ENCODE results near the gene PPP1R9B.

The PPP1R9B gene

DNA sequence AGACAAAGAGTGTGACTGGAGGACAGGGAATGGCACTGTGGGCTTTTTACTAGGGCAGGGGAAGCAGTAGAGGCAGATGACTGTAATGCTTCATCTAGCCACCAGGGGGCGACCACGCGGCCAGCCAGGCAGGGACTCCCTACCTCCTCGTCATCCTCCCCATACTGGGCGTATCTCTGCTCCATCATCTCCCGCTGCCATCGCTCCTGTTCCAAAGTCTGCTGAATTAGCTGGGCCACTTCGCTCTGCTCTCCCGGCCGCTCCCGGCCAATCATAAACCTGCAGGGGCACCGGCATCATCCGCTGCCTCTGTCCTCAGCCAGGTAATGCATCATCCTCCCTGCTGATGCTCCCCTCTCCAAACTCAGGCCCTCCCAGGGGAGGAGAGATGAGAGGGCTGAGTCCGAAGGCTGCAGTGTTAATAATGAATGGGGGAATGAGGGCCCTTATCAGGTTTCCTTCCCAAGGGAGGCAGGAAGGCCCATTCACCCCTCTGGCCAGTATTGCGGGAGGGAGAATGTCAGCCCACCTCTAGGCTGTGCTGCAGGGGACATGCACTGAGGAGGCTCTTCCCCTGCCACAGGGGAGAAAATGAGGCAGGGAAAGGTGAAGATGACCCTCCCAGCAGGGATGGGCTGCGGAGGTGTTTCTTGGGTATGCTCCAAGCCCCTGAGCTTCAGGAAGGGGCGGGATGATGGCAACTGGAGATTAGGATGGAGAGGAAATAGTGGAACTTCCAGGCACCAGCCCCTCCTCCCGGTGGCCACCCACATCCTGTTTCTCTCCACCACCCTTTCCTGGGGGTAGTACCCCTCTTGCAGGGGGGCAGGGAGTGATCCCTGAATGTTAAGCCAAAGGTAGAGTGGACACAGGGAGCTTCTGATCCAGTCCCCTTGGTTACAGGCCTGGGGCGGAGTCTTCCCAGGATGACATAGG is 10.3 kb downstream of the PPP1R9B start:
- peak; percentile 59 for DNase-seq

DNA sequence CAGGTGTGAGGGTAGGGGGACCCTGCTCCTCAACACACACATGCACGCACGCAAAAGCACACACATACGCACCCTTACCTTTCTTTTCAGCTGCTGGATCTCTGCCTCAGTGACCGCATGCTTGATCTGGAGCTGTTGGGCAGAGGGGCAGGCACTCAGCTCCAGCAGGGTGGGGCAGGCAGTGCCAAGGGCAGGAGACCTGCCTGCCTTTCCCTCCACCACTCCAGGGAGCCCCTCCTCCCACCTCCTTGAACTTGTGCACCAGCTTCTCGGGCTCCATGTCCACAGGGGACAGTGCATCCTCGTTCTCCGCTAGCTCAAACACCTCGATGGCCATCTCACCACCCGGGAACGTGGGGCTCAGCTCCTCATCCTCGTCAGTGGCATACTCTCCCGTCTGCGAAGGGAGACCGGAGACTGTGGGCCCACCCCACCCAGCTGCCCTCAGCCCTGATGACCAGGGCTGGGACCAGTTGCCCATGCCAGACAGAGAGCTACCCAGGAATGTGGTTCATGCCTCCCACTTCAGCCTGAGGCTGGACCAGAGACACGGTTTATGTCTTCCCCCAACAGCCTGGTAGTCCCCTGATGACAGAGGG is 11.2 kb downstream of the PPP1R9B start:
- no peak for DNase-seq

DNA sequence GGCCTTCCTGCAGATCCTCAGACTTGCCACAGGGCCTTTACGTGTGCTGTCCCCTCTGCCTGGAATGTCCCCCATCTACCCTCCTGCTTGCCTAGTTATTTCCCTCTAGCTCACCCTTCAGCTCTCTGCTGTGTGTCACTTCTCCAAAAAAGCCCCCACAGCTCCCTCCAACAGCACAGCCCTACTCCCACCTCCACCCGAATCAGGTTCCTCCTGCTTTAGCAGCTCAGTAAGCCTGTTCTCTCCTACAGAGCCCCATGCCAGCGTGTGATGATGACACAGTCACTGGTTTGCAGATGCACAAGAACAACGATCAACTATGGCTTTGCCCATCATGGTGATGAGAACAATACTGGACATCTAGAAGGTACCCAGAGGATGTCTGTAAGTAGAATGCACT is 13.4 kb downstream of the PPP1R9B start:
- DNase-seq, result no peak

DNA sequence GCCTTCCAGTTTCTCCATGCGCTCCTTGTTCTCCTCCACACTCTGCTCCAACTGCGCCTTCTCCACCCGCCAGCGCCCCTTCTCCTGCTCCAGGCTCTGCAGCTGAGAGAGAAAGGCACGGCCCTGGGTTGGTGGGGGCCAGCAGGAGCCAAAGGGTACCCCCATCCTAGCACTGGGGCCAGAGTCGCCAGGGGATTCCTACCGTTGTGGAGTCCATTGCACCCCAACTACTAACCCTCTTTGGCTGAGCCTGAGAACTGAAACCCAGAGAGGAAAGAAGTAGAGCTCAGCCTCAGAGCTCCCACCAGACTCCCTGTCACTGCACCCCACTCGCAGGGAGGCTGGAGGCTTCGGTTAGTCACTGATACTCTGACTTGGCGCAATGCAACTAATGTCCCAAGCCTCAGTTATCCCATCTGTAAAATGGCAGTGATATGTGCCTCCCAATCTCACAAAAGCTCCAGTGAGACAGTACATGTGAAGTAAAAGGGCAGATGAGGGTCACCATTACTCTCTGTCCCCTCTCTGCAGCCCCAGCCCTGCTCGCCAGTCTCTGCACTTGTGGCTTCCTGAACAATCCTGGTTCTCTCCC is 14.3 kb downstream of the PPP1R9B start:
- DNase-seq, result no peak

DNA sequence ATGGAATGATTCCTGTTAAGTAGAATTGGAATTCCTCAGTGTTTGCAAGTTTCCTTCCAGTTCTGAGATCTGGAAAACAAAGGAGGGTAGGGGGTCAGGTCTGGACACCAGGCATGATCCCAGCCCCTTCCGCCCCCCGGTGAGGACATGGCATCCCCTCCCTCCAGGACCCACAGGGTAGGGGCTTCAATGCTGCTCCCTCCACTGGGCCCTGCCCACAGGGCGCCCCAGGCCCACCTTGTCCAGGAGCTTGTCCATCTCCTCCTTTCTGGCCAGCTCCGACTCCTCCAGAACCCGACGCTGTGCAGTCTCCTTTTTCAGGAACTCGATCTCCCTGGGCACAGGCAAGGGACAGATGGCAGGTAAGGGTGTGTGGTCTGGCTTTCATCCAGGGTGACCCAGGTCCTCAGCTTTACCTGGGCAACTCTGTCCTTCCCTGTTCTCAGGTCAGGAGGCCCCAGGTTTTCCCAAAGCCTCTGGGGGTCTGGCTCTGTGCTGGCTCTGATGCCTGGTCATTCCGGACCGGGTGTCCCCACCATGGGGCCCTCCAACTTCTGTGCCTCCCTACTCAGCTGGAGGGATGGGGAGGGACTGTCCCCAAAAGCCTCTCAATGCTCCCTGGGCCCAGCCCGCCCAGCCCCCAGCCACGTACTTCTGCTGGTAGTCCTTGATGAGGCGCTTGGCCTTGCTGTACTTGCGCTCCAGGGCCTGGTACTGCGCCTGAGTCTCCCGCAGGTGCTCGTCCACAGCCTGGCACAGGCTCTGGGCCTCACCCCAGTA is 15.0 kb downstream of the PPP1R9B start:
- no peak for DNase-seq

DNA sequence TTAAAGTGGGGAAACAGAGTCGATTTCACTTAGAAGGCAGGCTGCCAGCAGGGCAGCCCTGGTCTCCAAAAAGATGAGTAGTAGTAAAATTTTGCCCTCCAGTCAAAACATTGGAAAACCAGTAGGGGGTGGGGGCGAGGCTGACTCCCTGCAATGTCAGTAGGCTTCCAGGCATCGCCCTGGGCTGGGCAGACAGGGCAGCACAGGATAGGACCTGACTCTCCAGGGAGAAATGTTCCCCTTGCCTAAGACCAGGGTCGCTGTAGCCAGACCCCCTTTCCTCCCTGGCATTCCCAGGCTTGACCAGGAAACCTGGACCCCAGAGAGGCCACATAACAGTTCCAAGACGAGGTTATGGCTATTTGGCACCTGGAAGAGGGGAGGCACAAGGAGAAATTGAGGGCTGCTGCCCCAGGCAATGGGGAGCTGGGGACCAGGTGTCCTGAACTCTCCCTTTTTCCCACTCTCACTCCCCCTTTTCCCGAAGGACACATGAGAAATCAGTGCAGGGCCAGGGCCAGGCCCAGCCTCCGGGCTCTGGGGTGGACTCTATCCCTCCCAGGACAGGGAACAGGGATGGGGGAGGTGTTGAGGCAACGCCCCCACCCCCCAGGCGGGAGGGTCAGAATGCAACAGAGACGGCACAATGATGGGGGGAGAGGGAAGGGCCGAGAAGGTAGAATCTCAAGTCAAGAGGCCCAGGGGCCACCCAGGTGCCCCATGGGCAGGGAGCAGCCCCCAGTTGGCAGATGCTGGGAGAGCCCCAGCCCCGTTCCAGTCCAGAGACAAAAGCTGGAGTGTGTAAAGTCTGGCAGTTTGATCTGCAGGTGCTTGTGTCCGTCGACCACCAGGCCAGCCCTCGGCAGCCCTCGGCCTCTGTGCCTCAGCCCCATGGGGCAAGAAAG is 16.0 kb downstream of the PPP1R9B start:
- peak; percentile 26 for DNase-seq

DNA sequence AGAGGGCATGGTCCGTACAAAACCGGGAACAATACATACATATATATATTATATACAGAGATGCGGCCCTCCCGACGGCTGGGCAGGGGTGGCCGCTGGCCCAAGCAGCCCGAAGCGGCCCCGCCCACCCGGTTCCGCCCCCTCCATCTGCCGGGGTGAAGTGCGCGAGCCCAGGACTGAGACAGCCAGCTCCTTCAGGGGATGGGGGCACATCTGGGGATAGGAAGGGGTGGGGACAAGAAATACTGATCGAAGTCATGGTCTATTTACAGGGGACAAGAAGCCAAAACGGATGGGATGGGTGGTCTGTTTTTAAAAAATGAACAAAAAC is 16.7 kb downstream of the PPP1R9B start:
- peak; percentile 33 for DNase-seq

DNA sequence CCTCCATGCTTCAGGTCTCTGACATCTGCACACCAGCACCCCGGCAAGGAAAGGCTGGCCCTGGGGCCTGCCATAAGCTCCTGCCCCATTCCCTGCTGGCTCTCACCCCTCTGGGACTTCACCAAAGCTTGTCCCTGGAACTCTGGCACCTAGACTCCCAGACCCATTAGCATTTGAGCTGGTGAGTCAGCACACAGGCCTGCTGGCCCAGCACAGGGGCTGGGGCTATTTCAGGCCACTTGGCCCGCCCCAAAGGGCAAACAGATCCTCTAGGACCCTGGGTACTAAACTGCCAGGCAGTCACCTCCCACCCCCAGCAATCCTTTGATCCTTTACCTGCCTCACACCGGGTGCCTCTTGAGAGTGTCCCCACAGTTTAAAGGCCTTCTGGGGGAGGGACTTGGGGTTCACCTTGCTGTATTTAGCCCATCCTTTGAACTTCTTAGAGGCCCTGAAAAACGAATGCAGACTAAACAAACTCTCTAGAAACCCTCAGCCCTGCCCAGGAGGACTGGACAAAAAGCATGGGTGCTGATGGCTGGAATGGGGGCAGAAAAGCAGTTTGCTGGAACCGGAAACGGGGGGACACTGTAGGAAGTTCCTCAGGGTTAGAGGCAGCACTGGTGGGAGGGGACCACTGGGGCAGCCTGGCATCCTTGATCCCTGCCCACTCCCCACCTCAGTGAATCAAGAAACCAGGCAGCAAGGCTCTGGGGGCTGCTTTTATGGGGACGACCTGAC is 17.3 kb downstream of the PPP1R9B start:
- no peak for DNase-seq

DNA sequence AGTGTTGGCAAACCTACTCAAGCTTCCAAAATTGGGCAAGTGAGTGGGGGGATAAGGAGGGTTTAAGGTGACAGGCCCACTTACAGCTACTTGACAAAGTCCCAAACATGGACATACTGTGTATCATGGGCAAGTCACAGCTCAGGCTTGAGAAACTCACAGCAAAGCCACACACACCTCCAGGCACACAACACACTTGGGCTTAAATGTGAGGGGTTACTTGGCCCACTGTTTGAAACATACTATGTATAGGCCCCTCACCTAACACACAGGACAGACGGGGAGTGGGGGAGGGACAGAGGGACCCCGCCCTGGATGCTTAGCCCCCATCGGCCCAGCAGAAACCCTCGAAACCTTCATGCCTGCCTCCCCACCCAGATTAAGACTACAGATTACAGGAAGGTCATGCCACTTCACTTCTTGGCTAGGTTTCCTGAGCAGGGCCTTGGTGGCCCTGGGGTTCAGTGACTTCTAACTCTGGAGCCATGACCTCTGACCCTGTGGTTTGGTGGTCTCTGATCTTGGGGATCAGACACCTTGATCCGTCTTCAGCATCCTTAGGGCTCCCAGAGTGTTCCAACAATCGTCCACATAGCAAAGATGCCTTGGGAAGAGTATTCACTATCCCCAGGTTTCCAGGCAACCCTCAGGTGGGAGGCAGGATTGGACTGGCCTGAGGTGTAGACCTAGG is 18.2 kb downstream of the PPP1R9B start:
- DNase-seq, result no peak

DNA sequence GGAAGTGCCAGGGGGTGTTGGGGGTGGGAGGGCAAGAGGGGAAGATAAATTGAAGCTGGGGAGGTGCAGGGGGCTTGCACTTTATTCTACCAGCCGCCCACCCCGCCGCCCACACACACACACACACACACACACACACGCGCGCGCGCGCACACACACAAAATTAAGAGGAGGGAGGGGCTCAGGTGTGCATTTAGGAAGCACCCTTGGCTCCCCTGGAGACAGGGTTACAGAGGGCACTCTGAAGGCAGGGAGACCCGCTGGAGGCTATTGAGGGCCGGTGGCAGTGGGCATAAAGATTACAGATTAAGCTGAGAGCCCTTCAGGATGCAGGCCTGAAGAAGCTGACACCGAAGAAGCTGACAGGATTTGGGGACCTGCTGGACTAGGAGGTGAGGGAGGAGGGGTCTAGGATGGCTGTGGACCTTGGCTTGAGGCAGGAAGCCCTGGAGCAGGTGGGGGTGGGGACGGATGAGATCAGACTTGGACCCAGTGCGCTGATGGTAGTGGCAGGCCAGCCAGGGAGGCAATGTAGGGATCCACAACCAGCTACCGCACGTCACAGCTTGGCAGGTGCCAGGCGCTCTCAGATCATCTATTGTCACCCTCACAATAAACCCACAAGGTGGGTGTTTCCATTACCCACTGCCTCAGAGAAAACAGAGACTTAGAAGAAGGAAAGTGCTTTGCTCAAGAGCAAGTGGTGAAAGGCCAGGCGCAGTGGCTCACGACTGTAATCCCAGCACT is 19.7 kb downstream of the PPP1R9B start:
- peak; percentile 49 for DNase-seq

DNA sequence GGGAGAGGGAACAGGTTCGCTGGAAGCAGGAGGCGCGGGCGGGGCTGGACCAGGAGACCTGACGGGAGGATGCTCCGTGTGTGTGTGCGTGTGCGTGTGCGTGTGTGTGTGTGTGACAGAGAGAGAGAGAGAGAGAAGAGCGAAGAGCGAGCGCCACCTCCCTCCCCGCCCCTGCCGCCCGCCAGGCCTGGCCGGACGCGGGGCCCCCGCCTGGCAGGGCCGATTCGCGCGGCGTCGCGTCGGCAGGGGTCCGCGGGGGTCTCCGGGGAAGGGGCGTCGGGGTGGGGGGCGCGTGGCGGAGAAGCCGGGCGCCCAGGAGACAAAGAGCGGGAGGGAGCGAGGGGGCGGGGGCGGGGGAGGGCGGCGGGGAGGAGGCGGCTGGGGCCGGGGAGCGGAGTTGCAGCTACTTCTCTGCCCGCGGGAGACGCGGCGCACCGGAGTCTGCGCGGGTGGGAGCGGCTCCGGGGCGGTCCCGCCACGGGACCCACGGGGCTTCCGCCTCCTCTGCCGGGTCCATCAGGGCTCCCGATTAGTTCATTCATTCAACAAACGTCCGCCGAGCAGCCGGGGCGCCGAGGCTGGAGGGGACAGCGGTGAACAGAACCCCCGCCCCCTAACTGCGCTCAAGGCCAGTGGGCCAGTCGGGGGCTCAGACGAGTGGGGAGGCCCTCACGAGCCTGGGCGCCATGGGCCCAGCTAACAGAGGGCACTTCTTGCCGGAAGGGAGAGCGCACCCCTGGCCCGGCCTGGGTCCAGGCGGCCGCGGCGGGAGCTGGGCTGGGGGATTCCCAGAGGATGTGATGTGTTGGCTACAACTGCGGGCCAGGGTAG is 20.5 kb downstream of the PPP1R9B start, which contains the start of gene SAMD14:
SAMD14 (minus strand) TSS at position 433 of the 831 bp plus-strand sequence. CDS start 5,201 bp downstream, outside the sequence.
- peak; percentile 66 for DNase-seq

DNA sequence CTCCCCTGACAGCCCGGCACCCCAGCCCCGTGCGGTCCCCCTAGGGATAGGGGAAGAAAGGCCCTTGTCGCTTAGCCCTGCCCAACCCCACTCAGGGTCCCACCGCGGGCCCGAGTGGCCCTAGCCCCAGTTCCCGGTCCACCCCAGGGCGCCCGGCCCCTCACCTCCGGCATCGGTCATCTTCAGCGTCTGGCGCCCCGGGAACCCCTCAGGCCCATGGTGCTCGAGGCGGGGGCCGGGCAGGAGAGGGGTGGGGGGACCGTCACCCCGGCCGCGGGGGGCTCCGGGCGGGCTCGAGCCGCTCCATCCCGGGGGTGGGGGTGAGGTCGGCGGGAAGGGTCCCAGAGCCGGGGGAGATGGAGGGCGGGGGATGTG is 21.1 kb downstream of the PPP1R9B start:
- no peak for DNase-seq

DNA sequence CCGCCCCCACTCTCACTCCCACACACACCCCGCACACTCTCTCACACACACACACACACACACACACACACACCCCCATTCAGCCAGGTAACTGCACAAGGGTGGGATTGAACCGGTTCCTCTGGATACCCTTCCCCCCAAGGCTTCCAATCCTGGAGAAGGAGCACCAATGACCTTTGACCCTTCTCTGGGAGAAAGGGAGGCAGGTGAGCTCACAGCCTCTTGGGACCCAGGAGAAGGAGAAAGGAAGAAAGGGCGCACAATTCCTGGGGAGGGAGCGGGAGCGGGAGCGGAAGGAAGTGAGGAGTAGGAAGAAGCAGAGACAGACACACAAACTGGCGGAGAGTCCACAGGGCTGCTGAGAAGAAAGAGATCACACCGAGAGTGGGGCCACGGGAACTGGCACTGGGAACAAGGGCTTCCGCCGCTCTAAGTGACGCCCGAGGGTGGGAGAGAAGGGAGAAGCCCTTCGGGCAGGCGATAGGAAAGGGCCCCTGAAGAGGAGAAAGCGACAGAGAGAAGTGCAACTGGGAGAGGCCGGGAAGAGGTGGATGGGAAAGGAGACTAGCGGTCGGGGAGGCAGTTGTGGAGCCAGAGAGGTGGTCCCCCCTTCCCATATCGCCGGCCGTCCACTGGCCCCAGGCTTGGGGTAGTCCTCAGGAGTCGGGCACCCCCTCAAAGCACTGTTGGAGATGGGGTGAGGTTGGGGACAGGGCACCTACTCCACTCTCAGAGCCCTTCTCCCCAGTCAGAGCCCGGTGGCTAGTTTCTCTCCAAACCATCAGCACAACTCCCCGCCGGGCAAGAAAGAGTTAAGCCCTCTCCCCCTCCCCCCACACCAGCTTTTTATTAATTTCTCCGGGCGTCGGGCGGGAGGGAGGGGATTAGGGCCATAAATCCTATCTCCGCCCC is 21.8 kb downstream of the PPP1R9B start:
- DNase-seq, result peak; percentile 49

DNA sequence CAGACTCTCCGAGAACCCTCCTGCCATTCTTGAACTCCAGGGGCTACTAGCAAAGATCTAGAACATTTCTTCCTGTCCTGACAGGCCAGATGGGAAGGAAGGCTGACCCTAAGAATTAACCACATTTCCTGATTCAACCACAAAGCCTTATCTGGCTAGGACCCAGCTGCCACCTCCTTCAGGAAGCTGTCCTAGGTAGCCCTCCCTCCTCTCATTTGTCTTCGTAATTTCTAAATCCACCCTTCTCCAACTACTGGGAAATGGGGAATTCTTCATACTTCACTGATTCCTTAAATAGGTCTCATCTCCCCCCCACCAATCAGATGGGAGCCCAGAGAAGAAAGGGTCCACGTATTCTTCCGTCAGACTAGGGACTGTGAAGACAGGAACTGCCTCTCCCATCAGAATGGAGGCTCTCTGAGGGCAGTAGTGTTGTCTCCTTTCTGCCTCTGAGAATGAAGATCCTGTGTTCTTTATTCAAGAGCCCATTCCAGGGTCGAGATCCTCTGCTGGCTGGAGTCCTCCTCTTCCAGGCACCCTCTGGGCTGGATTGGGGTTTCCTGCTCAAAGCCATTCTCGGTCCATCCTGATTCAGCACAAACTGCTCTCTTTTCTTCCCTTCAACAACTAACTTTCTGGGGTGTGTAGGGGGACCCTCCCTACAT is 22.6 kb downstream of the PPP1R9B start:
- DNase-seq, result peak; percentile 34

DNA sequence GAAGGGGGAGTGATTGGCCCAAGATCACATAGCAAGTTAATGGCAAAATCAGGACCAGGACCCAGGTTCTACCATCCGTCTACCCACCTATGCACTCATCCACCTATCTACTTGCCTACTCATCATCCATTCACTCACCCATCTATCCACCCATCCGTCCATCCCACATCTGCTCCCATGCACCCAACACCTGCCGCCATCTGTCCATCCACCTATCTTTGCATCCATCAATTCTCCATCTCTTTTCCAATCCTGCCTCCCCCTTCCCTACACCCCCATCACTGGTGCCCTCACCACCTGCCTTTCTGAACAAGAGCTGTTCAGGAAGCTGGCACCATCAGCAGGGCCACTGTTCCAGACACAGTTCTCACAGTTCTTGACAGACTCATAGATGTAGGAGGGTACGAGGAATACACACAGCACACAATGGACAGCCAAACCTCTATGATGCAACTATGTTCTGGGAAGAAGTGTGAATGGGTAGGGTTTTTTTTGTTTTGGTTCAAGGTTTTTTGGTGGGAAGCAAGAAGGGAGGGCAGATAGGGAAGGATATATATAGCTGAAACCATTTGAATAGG is 25.0 kb downstream of the PPP1R9B start:
- no peak for DNase-seq

DNA sequence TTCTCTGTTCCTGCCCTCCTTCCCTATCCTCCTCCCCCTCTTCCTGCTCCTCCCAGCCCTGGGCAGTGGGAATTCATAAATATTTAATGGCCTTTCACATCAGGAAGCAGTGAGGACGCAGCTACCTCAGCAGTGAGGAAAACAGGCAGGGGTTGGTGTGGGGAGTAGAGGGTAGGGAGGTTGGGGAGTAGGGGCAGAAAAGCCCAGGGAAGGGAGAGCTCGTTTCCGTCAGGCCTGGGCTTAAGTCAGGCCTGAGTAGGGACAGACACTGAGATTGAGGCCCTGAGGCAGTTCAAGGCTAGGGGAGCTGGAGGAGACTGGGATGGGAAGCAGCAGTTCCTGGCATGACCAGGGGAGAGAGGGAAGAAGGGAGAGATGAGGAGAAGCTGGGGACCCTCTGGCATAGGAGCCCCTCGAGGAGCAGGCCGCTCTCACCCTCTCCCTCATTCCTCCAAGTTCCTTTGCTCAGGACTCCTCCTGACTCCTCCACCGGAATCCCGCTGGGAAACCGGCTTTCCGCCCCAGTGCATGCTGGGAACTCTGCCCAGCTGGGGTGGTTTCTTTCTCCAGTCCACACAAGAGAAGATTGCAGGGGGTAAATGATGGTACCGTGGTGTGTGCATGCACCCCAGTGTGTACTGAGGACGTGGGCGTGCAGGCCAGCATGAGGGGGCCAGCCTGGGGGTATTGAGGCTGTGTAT is 26.7 kb downstream of the PPP1R9B start:
- peak; percentile 94 for DNase-seq
